ENCODE results near the gene KDM7A.

GRCh38 chr7:140051820-140052219 is 125.0 kb downstream of the KDM7A start:
- TF ChIP-seq, protein P1, sequence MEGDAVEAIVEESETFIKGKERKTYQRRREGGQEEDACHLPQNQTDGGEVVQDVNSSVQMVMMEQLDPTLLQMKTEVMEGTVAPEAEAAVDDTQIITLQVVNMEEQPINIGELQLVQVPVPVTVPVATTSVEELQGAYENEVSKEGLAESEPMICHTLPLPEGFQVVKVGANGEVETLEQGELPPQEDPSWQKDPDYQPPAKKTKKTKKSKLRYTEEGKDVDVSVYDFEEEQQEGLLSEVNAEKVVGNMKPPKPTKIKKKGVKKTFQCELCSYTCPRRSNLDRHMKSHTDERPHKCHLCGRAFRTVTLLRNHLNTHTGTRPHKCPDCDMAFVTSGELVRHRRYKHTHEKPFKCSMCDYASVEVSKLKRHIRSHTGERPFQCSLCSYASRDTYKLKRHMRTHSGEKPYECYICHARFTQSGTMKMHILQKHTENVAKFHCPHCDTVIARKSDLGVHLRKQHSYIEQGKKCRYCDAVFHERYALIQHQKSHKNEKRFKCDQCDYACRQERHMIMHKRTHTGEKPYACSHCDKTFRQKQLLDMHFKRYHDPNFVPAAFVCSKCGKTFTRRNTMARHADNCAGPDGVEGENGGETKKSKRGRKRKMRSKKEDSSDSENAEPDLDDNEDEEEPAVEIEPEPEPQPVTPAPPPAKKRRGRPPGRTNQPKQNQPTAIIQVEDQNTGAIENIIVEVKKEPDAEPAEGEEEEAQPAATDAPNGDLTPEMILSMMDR (IDR thresholded peaks at IDR 0.05 in 2 of 3, conservative IDR thresholded peaks at IDR 0.05 in 1 of 3; ENCODE audit: control insufficient read depth in 2 of 3, extremely low read depth in 1 of 3, insufficient read depth in 1 of 3, low read depth in 3 of 3, low read length in 3 of 3): no peak
- no peak for TF ChIP-seq RAD21 (IDR thresholded peaks at IDR 0.05; ENCODE audit: insufficient read depth, low read depth, low read length)
- no peak for TF ChIP-seq POLR2A (IDR thresholded peaks at IDR 0.05; ENCODE audit: low read depth, low read length)
- TF ChIP-seq SIN3A (IDR thresholded peaks at IDR 0.05; ENCODE audit: low read depth, low read length): no peak
- TF ChIP-seq NBN (IDR thresholded peaks at IDR 0.05): no peak
- TF ChIP-seq FOS (IDR thresholded peaks at IDR 0.05; ENCODE audit: borderline replicate concordance, extremely low read depth, insufficient read length): no peak
- no peak for TF ChIP-seq MEF2A (IDR thresholded peaks at IDR 0.05; ENCODE audit: insufficient read depth, low read depth, low read length)
- TF ChIP-seq POLR2AphosphoS2 (IDR thresholded peaks at IDR 0.05; ENCODE audit: low read depth, low read length): no peak
- TF ChIP-seq RFX5 (IDR thresholded peaks at IDR 0.05; ENCODE audit: low read depth, low read length): no peak

Measured in GM12878 (cell line).